HFF-Myc (cell line): ENCODE data around the gene MCF2L.

Source experiments
- DNase-seq: peaks from one replicate; pipeline ENCODE4 v3.0.0-alpha.2; 2011; ENCODE audit warnings: low read depth; ENCODE audit errors: extremely low read depth
- H3K4me3 ChIP-seq: replicated peaks from 2 replicates; pipeline ENCODE4 v1.5.1; 2011; ENCODE audit warnings: low read depth, mild to moderate bottlenecking, control low read depth, low read length
- TF ChIP-seq, protein P1 (sequence below): IDR thresholded peaks from 2 replicates; pipeline ENCODE4 v1.5.1; 2012; ENCODE audit warnings: mild to moderate bottlenecking, low read depth, low read length, control low read depth; ENCODE audit errors: missing control alignments

MCF2L gene

DNA sequence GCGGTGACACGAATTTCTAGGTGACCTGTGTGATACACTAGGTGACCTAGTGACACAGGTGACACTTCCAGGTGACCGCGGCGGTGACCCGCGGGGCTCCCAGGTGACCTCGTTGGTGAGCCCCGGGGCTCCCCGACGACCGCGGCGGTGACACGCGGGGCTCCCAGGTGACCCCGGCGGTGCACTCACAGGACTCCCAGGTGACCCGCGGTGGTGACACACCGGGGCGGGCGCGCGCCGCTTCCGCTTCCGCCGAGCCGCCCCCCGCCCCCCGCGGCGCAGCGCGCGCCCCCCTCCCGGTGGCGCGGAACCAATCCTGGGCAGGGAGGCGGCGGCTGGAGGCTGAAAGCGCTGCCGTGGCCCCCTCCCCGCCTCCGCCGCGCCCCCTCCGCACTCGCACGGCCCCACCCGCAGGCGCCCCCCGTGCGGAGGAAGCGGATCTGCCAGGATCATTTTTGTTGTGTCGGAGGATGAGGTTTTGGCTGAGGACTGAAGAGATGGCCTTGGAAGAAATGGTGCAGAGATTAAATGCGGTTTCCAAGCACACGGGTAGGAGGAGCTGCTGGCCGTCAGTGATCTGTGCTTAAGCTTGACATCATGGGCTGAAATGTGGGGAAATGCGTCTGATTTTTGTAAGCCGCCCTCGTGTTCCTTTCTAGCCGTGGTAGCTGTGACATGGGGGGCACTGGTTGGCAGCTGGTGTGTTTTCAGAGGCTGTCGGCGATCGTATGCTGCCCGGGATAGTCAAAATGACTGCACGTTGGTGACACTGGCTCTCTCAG is at the start of gene MCF2L:
TSS of gene MCF2L (plus strand) at position 305 of the 782 bp plus-strand sequence. CDS start at position 471, 166 bp downstream.
- H3K4me3 ChIP-seq, result no peak within 1 kb of the TSS
- DNase-seq, result peak; percentile 2
- TF ChIP-seq, protein P1, sequence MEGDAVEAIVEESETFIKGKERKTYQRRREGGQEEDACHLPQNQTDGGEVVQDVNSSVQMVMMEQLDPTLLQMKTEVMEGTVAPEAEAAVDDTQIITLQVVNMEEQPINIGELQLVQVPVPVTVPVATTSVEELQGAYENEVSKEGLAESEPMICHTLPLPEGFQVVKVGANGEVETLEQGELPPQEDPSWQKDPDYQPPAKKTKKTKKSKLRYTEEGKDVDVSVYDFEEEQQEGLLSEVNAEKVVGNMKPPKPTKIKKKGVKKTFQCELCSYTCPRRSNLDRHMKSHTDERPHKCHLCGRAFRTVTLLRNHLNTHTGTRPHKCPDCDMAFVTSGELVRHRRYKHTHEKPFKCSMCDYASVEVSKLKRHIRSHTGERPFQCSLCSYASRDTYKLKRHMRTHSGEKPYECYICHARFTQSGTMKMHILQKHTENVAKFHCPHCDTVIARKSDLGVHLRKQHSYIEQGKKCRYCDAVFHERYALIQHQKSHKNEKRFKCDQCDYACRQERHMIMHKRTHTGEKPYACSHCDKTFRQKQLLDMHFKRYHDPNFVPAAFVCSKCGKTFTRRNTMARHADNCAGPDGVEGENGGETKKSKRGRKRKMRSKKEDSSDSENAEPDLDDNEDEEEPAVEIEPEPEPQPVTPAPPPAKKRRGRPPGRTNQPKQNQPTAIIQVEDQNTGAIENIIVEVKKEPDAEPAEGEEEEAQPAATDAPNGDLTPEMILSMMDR, result no peak

GRCh38 chr13:112923962-112924361 is 45.1 kb upstream of the MCF2L start:
- TF ChIP-seq, protein P1, result no peak
- no peak for DNase-seq
- H3K4me3 ChIP-seq, result no peak overlapping the region

GRCh38 chr13:112924365-112924764 is 44.6 kb upstream of the MCF2L start:
- H3K4me3 ChIP-seq, result no peak overlapping the region
- TF ChIP-seq, protein P1, result no peak
- no peak for DNase-seq

GRCh38 chr13:112926003-112926402 is 43.0 kb upstream of the MCF2L start:
- TF ChIP-seq, protein P1, result no peak

GRCh38 chr13:112926993-112927392 is 42.0 kb upstream of the MCF2L start:
- TF ChIP-seq, protein P1, result no peak
- no peak overlapping the region for H3K4me3 ChIP-seq
- DNase-seq, result no peak

More at GRCh38 chr13:112926003-112926402, 43.0 kb upstream of the MCF2L start:
- no peak overlapping the region for H3K4me3 ChIP-seq
- DNase-seq, result no peak

DNA sequence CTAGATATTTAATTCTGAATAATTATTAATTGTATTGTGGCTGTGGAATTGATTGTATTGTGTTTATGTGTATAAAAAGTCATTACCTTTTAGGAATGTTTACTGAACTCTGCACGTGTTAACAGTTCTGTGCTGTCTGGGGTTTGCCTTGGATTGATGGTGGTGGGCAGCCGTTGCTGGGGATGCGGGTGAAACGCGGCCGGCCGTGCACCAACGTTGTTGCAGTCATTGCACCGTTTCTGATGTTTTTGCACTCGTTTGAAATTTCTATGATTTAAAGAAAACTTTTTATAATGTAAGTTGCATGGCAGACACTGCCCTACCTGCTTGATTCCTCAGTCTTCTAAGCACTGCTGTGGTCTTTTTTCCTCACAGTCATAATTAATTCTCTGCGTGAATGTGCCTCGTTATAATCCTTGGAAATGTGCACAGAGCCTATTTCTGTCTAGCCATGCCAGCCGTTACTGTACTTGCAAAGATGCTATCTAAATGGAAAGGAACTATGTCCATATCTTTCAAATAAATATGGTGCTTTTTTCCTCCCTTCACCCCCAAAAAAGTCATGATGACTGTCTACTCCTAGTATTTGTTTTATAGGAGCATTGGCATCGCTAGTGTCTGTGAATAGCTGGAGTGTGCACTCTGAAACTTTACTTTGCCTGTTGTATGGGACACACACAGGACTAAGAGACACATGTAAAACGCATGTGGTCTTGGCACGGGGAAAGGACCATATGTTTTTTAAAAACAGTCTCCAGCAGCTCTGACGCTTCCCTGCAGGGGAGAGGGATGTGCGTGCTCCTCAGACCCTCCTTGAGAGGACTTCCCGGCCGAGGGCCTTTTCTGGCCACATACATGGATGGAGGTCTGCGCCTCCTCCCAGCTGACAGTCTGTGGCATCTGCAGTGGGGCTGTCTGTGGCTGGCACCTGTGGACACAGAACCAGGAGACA is 40.7 kb upstream of the MCF2L start:
- DNase-seq, result peak; percentile 11
- TF ChIP-seq, protein P1, result no peak
- H3K4me3 ChIP-seq, result no peak overlapping the region
